Activated CD4-positive, alpha-beta T cell treated with anti-CD3 and anti-CD28 coated beads, Interleukin-2, amount 50 U/mL, for 16 hours (primary cell): ENCODE measurements around the gene SLC2A13.
"Not testable (repeated sequence)": the region's sequence is repeated elsewhere in the genome, so short reads cannot be mapped to it uniquely, and the experiment has no call there.

Experiments used
- DNase-seq: peaks from one replicate; pipeline ENCODE4 v3.0.0-alpha.2; 2020

Gene SLC2A13

DNA sequence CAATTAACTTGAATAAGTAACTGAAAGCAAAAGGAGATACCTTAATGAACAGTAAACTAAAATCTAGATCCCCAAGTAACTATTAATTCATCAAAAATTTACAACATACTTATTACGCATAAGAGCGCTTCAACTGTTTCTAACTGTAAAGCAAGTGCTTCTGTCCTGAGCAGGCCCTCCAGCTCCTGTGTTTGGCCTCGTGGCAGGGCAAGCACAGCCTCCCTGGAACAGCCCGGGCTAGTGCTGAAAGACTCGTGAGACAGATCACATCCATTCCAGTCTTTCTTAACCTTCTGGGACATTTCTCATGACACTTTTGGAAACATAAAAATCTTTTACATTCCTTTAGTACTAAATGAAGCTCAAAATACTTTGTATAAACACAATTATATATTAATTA lies 307.5 kb downstream of the SLC2A13 start:
- DNase-seq, result no peak

DNA sequence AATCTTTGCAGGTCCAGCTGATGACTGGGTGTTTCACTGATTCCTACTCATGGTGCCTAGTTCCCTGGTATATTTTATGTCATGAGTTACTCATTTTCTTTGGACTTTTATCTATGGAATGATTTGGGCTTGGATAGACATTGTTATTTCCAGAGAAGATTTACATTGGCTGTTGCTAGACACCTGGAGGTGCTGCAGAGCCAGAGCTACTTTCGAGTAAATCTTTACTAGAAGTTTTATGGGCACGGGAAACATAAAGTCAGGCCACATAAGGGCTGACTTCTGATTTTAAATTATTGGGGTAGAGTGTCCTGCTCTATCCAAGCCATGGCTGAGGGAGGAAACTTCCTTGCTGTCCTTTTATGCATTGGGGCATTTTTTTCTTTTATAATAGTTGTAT lies 310.4 kb downstream of the SLC2A13 start:
- no peak for DNase-seq

- no peak for DNase-seq
Measured at GRCh38 chr12:39792938-39793337, 312.9 kb downstream of the SLC2A13 start.

DNA sequence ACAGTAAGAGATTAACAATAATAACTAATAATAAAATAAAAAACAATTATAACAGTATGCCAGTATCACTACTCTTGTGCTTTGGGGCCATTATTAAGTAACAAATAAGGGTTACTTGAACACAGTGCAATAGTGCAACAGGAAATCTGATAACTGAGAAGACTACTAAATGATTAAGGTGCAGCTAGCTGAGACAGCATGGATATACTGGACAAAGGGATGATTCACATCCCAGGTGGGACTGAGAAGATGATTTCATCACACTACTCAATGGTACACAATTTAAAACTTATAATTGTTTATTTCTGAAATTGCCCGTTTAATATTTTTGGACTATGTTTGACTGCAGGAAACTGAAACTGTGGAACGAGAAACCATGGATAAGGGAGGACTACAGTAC lies 317.6 kb downstream of the SLC2A13 start:
- no peak for DNase-seq

DNA sequence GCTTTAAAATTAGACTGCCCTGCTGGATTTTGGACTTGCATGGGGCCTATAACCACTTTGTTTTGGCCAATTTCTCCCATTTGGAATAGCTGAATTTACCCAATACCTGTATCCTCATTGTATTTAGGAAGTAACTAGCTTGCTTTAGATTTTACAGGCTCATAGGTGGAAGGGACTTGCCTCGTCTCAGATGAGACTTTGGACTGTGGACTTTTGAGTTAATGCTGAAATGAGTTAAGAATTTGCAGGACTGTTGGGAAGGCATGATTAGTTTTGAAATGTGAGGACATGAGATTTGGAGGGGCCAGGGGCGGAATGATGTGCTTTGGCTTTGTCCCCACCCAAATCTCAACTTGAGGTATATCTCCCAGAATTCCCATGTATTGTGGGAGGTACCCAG lies 320.1 kb downstream of the SLC2A13 start:
- DNase-seq, result not testable (repeated sequence)

- no peak for DNase-seq
Measured at GRCh38 chr12:39782026-39782545, 323.8 kb downstream of the SLC2A13 start.

DNA sequence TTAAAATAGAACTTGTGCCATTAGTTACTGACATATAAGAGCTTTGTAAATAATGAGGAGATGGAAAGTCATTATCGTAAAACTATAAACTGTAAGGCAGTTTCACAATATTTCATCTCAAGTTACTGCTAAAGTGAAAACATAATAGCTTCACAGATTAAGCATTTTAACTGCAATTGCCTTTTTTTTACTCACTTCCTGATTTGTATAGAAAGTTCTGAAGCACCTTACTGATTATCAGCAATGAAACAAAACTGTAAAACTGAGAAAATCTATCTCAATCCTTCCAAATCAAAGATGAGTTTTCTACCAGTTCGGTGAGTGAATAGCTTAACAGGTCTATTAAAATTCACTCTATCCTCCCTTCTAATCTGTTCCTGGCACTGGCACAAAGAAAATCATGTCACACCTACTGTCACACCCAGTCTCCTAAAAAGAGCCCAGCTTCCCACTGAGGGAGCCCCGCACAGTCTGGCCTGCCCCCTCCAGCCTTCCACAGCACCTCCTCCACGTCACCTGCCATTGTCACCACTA lies 324.9 kb downstream of the SLC2A13 start:
- DNase-seq, result no peak

- no peak for DNase-seq
Measured at GRCh38 chr12:39780411-39780912, 325.4 kb downstream of the SLC2A13 start.

GRCh38 chr12:39779768-39780340 lies 326.0 kb downstream of the SLC2A13 start:
- no peak for DNase-seq

- DNase-seq, result no peak
Measured at GRCh38 chr12:39777465-39777864, 328.4 kb downstream of the SLC2A13 start.

GRCh38 chr12:39773266-39773665 lies 332.6 kb downstream of the SLC2A13 start:
- DNase-seq, result no peak

- no peak for DNase-seq
Measured at GRCh38 chr12:39772821-39773259, 333.0 kb downstream of the SLC2A13 start.

DNA sequence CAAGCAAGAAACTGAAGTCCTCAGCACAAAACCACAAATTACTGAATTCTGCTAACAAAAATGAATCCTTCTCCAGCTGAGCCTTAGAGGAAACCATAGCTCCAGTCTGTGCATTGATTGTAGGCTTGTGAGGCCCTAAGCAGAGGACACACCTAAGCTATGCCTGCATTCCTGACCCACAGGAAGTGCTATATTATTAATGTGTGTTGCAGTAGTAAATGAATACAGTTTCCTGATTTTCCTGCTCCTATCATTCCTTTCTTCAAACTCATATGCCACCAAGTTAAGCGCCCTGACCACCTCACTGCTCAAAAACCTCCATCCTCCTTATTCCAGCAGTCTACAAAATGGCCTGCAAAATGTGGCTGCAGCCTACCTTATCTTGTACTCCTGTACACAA lies 334.4 kb downstream of the SLC2A13 start:
- no peak for DNase-seq

GRCh38 chr12:39764944-39765560 lies 340.8 kb downstream of the SLC2A13 start:
- DNase-seq, result peak; percentile 31

- DNase-seq, result no peak
Measured at GRCh38 chr12:39763890-39764169, 342.1 kb downstream of the SLC2A13 start.

- no peak for DNase-seq
Measured at GRCh38 chr12:39763071-39763889, 342.6 kb downstream of the SLC2A13 start.

DNA sequence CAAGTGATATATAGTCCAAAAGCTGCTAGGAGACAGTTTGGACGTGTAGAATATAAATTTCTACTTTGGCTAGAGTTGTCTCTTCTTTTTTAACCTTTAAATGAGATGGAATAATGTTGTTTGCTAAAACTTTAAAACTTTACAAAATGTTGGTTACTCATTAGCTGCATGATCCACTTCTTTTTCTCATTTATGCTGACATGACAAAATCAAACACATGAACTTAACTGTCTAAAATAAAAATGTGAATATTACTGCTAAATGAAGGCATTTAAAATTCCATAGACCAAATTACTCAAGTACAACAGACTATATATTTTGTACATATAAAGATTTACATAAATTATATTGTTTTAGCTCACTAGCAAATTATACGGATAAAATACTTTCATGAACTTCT lies 350.4 kb downstream of the SLC2A13 start:
- no peak for DNase-seq

DNA sequence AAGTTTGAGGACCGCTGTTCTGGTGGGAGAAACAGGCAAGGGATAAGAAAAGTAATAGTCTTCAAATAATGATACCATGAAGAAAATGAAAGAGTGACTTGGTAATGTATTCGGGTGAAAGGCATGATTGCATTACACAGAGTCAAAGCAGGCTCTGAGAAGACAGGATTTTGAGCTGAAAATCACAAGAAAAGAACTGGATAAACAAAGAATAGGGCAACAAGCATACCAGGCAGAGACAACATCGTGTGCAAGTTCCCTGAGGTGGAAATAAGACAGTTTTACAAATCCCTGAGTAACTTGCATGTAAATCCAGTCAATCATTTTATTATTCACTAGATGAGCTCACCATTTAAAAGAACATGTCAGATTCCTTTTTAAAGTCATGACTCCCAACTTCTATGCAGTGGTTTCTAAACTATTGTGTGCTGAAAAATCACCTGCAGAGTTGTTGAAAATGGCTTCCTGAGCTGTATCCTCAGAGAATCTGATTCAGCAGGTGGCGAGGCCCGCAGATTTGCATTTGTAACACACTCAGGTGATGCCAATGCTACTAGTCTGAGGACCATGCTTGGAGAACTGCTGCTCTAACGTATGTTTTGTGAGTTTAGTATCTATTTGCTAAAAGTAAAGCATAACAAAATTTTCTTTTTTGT lies 353.3 kb downstream of the SLC2A13 start:
- no peak for DNase-seq

- not testable (repeated sequence) for DNase-seq
Measured at GRCh38 chr12:39746151-39746550, 359.7 kb downstream of the SLC2A13 start.

- no peak for DNase-seq
Measured at GRCh38 chr12:39743655-39744054, 362.2 kb downstream of the SLC2A13 start.

GRCh38 chr12:39736406-39736805 lies 369.5 kb downstream of the SLC2A13 start:
- DNase-seq, result no peak

- peak; percentile 79 for DNase-seq
Measured at GRCh38 chr12:39723831-39724230, 382.1 kb downstream of the SLC2A13 start.

DNA sequence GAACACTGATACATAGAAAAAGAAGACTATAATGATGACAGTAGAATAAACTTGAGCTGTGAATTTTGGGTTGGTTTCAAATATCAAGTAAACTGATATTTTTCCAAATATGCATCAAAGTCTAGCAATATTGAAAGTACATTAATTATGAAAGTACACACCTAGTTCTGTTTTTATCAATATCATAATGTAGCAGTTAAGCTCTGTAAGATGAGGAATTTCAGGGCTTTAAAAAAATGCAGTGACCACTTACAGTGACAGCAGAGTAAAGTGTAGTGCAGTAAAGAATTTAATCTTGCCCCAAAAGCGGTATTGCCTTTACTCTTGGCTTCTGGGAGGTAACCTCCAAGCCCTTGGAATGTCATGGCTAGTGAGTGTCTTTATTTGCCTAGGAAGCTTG lies 383.4 kb downstream of the SLC2A13 start:
- DNase-seq, result peak; percentile 66
